A549 treated with dexamethasone at 1 μM for 4 hours (cell line): ENCODE data around the gene LINC01488. TPM values are rescaled to one million over a fixed set of nuclear protein-coding genes. Genes with fewer than 3 reads are reported as not detected.

ENCODE experiments used
- total RNA-seq: library from RNA; stranded (reverse); fragments of 200-300 nt; extraction: Qiagen RNA extraction; gene quantifications from 5 replicates; pipeline ENCODE4 v1.2.3, GENCODE V29; 2022

The LINC01488 gene
- 0.04 to 0.11 TPM in 2 of 5 replicates, not detected in the others for total RNA-seq

GRCh38 chr11:69481393-69481844 lies at the start of gene LINC01488:
Gene LINC01488, plus strand, starts transcription at chr11:69481663.

Other genes starting within 250 kb of the LINC01488 start
- 104 to 129 TPM (median 116 TPM) in 5 replicates for gene MYEOV, start 187.5 kb upstream of the LINC01488 start, total RNA-seq
- gene CCND1, start 159.5 kb downstream of the LINC01488 start, total RNA-seq = 147 to 223 TPM (median 198 TPM) in 5 replicates
- gene LTO1, start 193.7 kb downstream of the LINC01488 start, total RNA-seq = 27.8 to 34.9 TPM (median 34.4 TPM) in 5 replicates
- 0.05 to 0.09 TPM (median 0.06 TPM) in 4 of 5 replicates, not detected in the other for gene FGF19, start 222.4 kb downstream of the LINC01488 start, total RNA-seq